OCI-LY7 (cell line): ENCODE measurements around the gene MAP3K8.

Experiments used
- CTCF ChIP-seq: fragments of 200-600 bp; sonication (generic); conservative IDR thresholded peaks from 2 replicates; pipeline ENCODE4 v1.5.1; 2014; ENCODE audit warnings: mild to moderate bottlenecking, antibody characterized with exemption, low read length, moderate library complexity, mixed read lengths
- EZH2phosphoT487 ChIP-seq: fragments of 200-600 bp; sonication (generic); IDR thresholded peaks from 2 replicates; pipeline ENCODE4 v1.6.1; 2018; ENCODE audit warnings: low read depth, borderline replicate concordance, mild to moderate bottlenecking, mixed run types, antibody characterized with exemption, low read length, moderate library complexity, mixed read lengths

- TF ChIP-seq CTCF (no peak), EZH2phosphoT487 (no peak)
These were observed 13.2 kb upstream of the MAP3K8 start for GRCh38 chr10:30420766-30421165.
